IPS DF 6.9 (cell line): ENCODE measurements around the gene CSNK1D.

ENCODE experiments used
- DNase-seq: peaks from one replicate; pipeline ENCODE4 v3.0.0-alpha.2; 2013; ENCODE audit warnings: low read depth, low spot score
- H3K27ac ChIP-seq: one replicate; pipeline ENCODE4 v1.5.1; 2013; ENCODE audit warnings: low read length, control low read depth
- H3K27me3 ChIP-seq: 2 replicates; pipeline ENCODE4 v1.6.1; 2013; ENCODE audit warnings: mild to moderate bottlenecking, low read length; ENCODE audit not compliant: control insufficient read depth, insufficient read depth
- H3K36me3 ChIP-seq: 2 replicates; pipeline ENCODE4 v1.6.1; 2013; ENCODE audit warnings: low read length; ENCODE audit not compliant: control insufficient read depth, insufficient read depth
- H3K4me1 ChIP-seq: 2 replicates; pipeline ENCODE4 v1.6.1; 2013; ENCODE audit warnings: low read length; ENCODE audit not compliant: control insufficient read depth, insufficient read depth
- H3K4me3 ChIP-seq: 2 replicates; pipeline ENCODE4 v1.5.1; 2013; ENCODE audit warnings: mild to moderate bottlenecking, low read length
- H3K9me3 ChIP-seq: 2 replicates; pipeline ENCODE4 v1.6.1; 2013; ENCODE audit warnings: low read length, inconsistent platforms; ENCODE audit not compliant: control insufficient read depth, insufficient read depth
- WGBS: extraction: QIAGEN DNeasy Blood & Tissue Kit; methylation state at CpG from one replicate; pipeline ENCODE4 v1.1.7; 2013; ENCODE audit warnings: mixed read lengths, missing lambda C conversion rate; ENCODE audit not compliant: insufficient read length, insufficient coverage; 5-methylcytosine and 5-hydroxymethylcytosine counted together

CSNK1D gene

DNA sequence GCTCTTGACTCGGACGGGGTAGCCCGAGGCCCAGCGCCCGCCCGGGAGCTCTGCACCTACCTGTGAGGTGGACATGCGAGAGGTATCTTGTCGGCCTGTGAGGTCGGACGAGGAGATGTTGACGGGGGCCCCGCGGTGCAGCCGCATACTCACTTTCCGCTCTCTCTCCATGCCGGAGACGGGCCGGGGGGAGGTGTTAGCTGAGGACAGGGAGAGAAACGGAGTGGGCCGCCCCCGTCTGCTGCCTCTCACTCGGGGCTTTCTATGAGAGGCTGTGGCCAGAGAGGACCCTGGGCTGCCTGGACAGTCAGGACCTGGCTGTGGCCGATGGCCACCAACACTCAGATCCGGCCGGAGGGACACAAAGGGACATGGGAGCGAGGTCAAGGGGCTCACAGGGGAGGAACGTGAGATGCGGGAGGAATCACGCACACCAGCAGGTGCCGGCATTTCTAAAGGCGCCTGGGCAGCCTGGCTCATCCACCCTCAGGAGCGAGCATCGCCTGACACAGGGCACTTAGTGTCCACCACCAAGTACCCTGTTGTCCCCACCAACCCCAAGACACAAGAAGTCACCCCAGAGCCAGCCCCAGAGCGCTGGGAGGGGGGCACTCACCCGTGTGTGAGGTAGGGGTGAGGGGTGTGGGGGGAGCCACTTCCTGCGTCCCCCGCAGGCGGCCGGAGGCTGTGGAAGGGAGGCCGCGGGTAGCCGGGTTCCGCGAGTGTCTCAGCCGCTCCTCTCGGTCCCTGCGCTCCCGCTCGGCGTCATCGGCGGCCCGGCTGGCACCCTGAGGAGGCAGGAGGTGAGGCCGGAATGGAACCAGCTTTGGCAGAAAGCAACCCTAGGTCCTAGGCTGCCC is 24.5 kb downstream of the CSNK1D start:
- Histone ChIP-seq H3K4me1 (no peaks in the 10 kb centered on the region), H3K27ac (no peak overlapping the region), H3K9me3 (no peaks in the 10 kb centered on the region), H3K36me3 (peaks cover 84% of the 10 kb centered on the region), H3K27me3 (no peaks in the 10 kb centered on the region), H3K4me3 (no peak overlapping the region)
- no CpG with 5 or more reads among the region's 54 CpGs for WGBS
- DNase-seq = no peak

DNA sequence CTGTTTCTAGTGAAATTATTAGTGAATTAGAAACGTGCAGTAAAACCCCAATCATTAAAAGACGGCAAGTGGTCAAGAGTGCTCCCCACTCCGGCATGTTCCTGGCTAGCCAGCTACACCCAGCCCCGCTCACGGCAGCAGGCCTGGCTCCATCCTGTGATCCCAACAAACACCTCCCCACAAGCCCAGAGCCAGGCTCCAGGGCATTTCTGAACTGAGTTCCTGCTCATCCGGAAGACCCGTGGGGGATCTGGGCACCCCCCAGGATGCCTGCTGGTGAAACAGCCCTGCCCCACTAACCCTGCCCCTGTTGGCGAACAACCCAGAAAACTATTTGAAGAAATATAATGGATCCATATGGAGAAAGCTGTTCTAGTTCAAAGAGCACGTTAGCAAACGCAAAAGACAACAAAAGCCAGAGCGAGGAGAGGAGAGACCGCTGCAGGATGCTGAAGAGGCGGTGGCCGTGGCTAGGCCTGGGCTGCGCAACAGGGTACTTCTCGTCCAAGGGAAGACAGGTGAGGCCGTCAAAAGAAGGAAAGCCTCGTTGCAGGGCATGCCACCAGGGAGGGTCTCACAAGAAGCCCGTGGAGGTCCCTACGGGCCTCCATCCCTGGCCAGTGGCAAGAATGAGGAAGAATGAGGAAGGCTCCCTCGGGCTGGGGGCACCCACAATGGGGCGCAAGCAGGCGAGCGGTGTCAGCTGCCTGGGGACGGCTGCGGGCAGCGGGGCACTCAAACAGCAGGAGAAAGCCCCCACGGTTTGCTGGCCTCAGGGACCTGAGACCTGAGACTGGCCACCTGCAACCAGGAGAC is 25.4 kb downstream of the CSNK1D start:
- H3K27ac ChIP-seq = no peak overlapping the region
- peaks cover 88% of the 10 kb centered on the region for H3K36me3 ChIP-seq
- no peaks in the 10 kb centered on the region for H3K4me1 ChIP-seq
- H3K9me3 ChIP-seq = no peaks in the 10 kb centered on the region
- no CpG with 5 or more reads among the region's 28 CpGs for WGBS
- no peaks in the 10 kb centered on the region for H3K27me3 ChIP-seq
- DNase-seq = no peak
- H3K4me3 ChIP-seq = no peak overlapping the region

GRCh38 chr17:82247182-82247823 is 26.2 kb downstream of the CSNK1D start:
- WGBS = no CpG with 5 or more reads among the region's 22 CpGs
- Histone ChIP-seq H3K36me3 (peaks cover 86% of the 10 kb centered on the region), H3K4me3 (no peak overlapping the region), H3K4me1 (no peaks in the 10 kb centered on the region), H3K9me3 (no peaks in the 10 kb centered on the region), H3K27me3 (no peaks in the 10 kb centered on the region), H3K27ac (no peak overlapping the region)
- DNase-seq = no peak

DNA sequence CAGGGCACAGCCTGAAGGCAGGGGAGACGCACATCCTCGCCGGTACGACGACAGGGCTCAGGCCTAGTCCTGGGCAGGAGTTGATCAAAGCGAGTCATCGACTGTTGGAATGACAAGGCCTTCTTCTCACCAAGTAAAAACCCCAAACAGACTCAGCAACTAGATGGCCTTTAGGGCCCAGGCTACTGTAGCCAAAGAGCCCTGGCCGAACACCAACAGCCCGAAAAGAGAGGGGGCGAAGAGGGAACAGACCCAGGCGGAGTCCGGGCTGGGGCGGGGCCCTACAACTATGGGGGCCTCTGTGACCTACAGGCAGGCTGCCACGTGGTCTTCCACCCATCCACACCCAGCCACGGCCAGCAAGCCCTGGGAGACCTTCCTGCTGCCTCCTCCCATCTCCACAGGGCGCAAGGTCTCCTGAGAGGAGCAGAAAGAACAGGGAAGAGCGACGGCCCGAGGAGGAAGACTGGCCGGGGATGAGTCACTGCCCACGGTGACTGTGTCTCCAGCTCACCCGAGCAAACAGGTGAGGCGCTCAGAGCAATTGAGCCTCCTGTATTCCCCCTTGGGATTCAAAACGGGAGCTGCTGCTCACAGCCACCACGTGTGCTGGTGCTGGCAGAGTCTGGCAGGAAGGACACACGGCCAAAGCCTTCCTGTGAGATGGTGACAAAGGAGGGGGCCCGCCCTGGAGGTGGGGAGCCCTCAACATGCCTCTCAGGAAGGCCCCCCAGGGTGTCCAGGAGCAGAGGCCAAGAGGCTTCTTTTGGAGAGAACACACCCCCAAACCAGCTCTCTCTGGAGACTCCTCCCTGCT is 26.9 kb downstream of the CSNK1D start:
- no peaks in the 10 kb centered on the region for H3K4me1 ChIP-seq
- H3K9me3 ChIP-seq = no peaks in the 10 kb centered on the region
- H3K27ac ChIP-seq = no peak overlapping the region
- no CpG with 5 or more reads among the region's 27 CpGs for WGBS
- no peak for DNase-seq
- H3K4me3 ChIP-seq = no peak overlapping the region
- H3K27me3 ChIP-seq = no peaks in the 10 kb centered on the region
- H3K36me3 ChIP-seq = peaks cover 81% of the 10 kb centered on the region

DNA sequence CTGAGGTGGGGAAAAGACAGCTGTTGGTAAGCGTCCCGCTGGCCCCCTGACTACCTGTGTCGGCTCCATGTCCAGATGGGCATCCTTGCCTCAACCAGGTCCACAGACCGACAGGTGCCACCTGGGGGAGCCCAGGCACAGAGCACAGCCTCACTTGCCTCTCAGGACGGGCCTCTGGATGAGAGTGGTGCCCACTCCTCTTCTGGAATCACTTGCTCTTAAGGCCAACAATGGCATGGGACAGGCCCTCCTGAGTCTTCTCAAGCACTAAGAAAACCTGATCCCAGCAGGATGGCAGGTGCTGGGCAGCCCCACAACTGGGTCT is 27.5 kb downstream of the CSNK1D start:
- no CpG with 5 or more reads among the region's 5 CpGs for WGBS
- Histone ChIP-seq H3K27ac (no peak overlapping the region), H3K27me3 (no peaks in the 10 kb centered on the region), H3K36me3 (peaks cover 75% of the 10 kb centered on the region), H3K9me3 (no peaks in the 10 kb centered on the region), H3K4me3 (no peak overlapping the region), H3K4me1 (no peaks in the 10 kb centered on the region)
- DNase-seq = no peak

DNA sequence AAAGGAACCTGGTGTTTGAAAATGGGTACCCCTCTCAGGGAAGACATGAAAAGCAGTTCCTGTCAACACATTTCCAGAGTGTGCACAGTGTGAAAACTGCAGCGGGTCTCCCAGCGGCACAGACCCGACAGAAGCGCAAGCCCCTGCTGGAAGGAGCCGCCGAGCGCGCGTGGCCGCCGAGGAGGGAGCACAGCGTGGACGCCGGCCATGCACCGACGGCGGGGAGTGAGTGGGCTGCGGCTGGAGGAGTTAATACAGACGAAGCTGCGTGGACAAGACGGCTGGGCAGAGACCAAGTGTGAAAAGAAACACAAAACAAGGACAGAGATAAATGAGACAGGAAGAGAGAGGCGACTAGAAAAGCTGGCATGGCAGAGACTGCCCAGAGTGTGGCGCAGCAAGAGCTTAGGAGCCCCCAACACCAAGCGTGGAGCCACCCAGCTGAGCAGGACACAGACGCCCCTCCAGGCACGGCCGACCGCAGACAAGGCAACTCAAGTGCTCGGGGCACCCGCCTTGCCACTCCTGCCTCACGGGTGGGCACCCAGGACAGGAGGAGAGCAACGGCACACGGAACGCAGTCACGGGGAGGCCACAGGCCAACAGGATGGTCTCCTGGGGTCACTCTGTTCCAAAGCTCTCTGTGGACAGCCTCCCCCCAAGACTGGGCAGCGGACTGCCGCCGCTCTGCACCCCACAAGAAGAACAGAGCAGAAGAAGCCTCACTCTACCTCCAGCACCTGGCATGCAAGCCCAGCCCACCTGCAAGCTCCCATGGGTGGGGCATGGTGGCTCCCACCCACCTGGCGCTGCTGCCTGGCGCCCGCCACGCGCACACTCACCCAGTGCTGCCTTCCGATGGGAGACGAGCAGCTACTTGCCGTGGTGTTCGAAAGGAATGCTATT is 28.1 kb downstream of the CSNK1D start:
- H3K4me1 ChIP-seq = no peaks in the 10 kb centered on the region
- WGBS = no CpG with 5 or more reads among the region's 47 CpGs
- no peak overlapping the region for H3K27ac ChIP-seq
- no peaks in the 10 kb centered on the region for H3K9me3 ChIP-seq
- no peak for DNase-seq
- H3K36me3 ChIP-seq = peaks cover 69% of the 10 kb centered on the region
- H3K4me3 ChIP-seq = no peak overlapping the region
- no peaks in the 10 kb centered on the region for H3K27me3 ChIP-seq

DNA sequence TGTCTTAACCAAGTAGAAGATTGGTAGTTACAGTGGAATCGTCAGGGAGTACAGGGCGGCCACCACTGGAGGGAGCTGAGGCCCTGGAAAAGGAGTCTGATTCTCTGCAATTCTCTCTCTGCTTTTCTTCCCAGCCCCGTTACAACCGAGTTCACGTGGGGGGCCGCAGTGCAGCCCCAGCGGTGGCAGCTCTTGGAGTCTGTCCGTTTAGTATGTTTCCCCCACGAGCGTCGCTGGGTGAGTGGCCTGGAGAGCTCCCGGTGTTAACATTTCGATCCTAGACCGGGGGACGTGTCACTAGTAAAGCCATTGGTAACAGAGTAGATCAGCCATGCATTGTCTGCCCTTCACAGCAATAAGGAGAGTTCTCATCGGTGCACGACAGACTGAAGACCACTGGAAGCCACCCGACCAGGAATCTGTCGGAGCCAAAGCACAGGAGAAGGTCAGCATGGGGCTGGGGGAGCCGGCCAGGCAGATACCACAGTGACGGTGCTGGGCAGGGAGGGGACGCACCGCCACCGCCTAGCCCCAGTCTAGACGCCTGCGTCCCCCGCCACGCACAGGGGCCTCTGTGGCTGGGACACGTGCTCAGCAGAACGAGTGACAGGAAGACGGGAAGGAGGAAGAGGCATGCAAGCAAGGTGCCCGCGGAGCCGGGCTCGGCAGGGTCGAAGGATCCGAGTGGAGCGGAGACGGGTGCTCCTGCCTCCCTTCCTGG is 28.9 kb downstream of the CSNK1D start:
- H3K36me3 ChIP-seq = peaks cover 64% of the 10 kb centered on the region
- H3K4me1 ChIP-seq = no peaks in the 10 kb centered on the region
- DNase-seq = no peak

GRCh38 chr17:82243648-82244412 is 29.7 kb downstream of the CSNK1D start:
- H3K27ac ChIP-seq = no peak overlapping the region
- no peaks in the 10 kb centered on the region for H3K9me3 ChIP-seq
- peaks cover 61% of the 10 kb centered on the region for H3K36me3 ChIP-seq
- H3K4me1 ChIP-seq = no peaks in the 10 kb centered on the region
- no CpG with 5 or more reads among the region's 19 CpGs for WGBS
- H3K4me3 ChIP-seq = no peak overlapping the region
- no peak for DNase-seq
- H3K27me3 ChIP-seq = no peaks in the 10 kb centered on the region

More for the DNA sequence above, 28.9 kb downstream of the CSNK1D start:
- Histone ChIP-seq H3K9me3 (no peaks in the 10 kb centered on the region), H3K27ac (no peak overlapping the region), H3K27me3 (no peaks in the 10 kb centered on the region), H3K4me3 (no peak overlapping the region)
- WGBS = no CpG with 5 or more reads among the region's 39 CpGs
